C1 segment of cervical spinal cord (tissue), 14 donors: ENCODE results near the gene RC3H1.
"Not testable (repeated sequence)": the region's sequence is repeated elsewhere in the genome, so short reads cannot be mapped to it uniquely, and the experiment has no call there.

Experiments
- DNase-seq, 14 donors: peaks; one replicate each; lab custom pipeline; 2025; lab: John Stamatoyannopoulos, UW

RC3H1 gene

GRCh38 chr1:173954179-173954578 is 68.0 kb downstream of the RC3H1 start:
- DNase-seq: no peak

- DNase-seq: no peak
These were observed 73.6 kb downstream of the RC3H1 start for GRCh38 chr1:173948594-173948993.

DNA sequence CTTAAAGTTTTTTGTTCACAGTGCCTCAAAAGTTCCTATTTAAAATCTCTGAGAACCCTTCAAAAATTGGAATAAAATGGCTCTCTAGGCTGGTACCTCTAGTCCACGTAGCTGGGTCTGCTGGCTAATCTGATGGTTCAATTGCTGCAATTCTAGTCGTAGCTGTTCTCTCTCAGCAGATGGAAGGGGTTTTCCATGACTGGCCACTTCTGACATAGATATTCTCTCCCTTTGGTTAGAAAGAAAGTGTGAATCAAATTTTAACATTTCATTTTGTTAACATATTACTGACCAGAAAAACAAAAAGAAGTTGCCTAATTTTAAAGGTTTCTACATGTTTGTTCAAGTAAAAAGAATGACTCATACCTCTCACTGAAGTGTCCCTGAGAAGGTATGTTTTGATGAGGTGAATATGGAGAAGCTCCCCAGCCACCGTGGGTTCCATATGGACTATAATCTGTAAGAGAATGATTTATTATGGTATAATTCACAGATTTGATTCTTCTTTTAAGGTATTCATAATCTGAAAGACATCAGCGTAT is 75.7 kb downstream of the RC3H1 start:
- no peak for DNase-seq

GRCh38 chr1:173937062-173937461 is 85.1 kb downstream of the RC3H1 start:
- no peak for DNase-seq

- DNase-seq: no peak
These were observed 87.7 kb downstream of the RC3H1 start for GRCh38 chr1:173934440-173934839.

DNA sequence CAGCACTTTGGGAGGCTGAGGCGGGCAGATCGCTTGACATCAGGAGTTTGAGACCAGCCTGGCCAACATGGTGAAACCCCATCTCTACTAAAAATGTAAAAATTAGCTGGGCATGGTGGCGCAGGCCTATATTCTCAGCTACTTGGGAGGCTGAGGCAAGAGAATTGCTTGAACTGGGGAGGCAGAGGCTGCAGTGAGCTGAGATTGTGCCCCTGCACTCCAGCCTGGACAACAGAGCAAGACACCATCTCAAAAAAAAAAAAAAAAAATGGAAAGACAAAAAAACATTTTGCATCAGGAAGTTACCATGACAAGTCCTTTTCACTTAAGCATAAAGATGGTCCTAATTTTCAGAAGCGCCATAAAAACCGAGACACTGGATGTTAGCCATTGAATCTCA is 91.6 kb downstream of the RC3H1 start:
- not testable (repeated sequence) for DNase-seq

DNA sequence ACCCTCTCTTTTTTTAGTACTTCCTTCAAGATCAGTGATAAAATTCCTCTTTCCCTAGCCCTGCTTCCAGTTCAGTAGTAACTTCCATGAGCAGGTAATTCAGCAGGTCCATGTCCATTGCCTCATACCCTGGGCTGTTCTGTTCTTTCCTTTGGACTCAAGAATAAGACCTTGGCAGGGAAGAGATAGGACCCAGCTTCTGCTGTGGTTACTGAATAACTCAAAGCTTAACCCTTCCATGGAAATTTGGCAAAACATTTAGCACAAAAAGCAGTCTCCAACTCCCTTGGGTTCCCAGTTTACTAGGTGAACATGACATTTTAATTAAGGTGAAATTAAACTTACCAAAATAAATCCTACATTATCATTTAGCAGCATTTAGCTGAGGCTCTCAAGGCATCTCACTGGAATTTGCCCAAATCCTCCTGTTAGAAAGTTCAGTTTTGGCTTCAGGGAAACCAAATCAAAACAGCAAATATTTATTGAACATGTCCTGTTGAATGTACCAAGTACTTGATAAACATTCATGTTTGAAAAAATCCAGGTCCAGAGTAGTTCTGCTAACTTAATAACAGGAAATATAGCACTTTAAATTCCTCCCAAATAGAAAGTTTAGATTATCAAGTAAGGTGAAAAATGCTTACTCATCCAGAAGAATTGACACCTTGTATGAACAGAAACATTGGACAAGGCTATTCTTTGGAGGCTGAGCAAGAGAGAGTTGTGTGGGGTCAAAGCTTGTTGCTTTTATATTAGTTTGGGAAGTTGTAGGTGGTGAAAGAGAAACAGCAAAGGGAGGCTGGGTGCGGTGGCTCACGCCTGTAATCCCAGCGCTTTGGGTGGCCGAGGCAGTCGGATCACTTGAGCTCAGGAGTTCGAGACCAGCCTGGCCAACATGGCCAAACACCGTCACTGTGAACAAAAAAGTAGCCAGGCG is 96.6 kb downstream of the RC3H1 start:
- DNase-seq: no peak

DNA sequence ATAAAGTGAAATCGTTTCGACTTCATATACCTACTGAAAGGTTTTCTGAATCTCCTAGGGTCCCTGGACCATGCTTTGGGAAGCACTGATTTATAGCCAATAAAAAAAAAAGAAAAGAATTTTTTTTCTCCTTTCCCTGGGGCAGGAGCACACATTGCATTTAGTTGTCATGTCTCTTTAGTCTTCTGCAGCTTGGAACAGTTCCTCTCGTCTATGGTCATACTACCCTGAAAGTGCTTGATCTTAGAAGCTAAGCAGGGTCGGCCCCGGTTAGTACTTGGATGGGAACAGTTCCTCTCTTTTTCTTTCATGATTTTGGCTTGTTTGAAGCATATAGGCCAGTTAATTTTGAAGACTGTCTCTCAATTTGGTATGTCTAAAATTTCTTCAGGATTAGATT is 101.3 kb downstream of the RC3H1 start:
- DNase-seq: no peak

DNA sequence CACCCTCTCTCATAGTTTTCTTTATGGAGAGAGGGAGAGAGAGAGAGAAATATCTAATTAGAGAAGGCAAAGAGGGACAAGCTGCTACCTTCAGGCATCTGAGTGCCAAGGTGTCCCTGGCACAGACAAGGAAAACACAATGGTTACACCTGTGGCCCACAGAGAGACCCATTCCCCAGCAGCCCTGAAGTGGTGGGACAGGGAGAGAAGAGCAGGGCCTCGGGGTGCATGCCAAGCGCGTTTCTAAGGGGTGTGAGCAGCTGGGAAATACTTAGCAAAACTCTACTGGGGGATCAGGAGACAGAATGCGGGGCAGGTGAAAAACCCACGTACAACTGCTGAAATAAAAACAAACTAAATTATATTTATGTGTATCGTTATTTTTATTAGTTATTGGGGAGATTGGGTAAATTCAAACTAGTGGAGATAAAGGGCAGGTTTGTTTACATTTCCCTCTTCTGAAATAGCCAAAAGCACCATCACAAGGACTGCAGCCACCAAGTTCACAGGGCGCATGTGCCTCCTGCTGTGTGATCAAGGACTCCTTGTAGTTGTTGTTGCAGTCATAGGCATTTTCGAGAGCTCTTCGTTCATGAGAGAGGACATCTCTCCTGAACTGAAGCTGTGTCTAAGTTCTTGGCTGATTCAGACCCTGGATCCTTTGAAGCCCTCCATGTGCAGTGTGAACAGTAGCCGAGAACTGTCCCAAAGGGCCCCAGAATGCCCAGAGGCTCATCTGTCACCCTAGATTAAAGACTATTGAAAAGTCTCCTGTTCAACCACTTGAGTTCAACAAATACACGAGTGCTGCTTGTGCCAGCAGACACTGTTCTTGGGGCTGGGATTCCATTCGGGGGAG is 104.3 kb downstream of the RC3H1 start:
- no peak for DNase-seq

DNA sequence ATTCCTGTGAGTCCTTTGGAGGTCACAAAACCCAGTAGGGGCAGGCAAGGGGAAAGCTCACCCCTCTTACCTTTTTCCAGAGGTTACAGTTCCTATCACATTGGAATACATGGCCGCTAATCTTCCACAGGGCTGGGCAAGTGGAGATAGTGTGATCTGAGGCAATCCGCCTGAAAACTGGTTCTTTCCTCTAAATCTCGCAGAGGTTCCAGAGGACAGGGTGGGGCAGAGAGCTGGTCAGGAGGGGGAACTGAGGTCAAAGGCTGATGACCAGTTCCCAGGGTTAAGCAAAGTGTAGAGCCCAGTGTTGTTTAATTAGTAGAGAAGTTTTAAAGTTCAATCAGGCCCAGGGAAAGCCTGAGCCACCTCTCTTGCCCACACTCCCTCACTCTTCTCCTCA is 105.0 kb downstream of the RC3H1 start, which contains the start of gene SERPINC1:
SERPINC1 (minus strand) TSS at position 179 of the 400 bp plus-strand sequence; CDS start at position 111, 68 bp downstream.
- no peak for DNase-seq

DNA sequence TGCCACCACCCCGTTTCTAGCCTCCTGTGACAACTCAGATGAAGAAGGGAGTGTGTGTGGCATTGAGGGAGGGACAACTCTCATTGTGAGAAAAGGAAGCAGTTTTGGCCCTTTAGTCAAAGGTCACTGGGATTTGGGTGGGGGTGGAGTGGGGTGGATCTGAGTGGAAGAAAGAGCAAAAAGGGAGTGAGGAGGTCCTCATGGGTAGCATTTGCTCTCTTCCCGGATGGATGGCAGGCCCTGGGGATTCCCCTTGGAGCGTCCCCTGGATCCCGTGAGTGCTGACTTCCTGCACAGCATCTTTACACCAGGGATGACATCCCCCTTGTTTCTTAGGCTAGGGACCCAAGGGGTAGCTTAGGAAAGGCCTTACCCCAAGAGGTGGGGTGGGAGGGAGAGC is 105.5 kb downstream of the RC3H1 start:
- no peak for DNase-seq

DNA sequence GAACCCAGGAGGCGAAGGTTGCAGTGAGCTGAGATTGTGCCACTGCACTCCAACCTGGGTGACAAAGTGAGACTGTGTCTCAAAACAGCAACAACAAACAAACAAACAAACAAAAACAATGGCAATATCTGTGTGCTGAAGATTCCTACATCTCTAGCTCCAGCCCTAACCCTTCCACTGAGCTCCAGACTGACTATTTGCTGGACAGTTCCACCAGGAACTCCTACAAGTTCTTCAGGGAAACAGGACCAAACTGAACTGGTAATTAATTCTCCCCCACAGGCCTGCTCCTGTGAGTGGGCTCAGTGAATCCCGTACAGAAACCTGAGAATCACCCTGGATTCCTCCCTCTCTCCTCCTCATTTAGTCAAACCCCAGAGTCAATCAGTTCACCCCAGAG is 106.6 kb downstream of the RC3H1 start:
- no peak for DNase-seq

- DNase-seq: no peak
These were observed 107.7 kb downstream of the RC3H1 start for GRCh38 chr1:173914366-173914871.

DNA sequence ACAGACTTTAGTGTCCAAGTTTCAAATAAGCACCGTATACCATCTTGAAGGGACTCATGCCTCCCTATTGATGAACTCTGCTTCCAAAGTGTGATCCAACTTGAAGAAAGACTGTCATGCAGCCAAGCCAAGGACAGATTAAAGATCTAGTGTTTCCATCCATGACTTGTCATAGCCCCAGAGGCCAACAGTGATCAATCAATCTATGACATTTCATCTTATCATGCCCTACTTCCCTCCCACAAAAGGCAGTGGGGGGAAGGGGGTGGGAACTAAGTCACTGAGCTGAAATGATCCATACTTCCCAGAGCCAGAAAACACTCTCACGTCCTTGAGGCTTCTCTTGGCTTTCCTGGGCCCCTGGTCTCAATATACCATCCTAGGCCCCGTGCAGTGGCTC is 109.0 kb downstream of the RC3H1 start:
- no peak for DNase-seq

DNA sequence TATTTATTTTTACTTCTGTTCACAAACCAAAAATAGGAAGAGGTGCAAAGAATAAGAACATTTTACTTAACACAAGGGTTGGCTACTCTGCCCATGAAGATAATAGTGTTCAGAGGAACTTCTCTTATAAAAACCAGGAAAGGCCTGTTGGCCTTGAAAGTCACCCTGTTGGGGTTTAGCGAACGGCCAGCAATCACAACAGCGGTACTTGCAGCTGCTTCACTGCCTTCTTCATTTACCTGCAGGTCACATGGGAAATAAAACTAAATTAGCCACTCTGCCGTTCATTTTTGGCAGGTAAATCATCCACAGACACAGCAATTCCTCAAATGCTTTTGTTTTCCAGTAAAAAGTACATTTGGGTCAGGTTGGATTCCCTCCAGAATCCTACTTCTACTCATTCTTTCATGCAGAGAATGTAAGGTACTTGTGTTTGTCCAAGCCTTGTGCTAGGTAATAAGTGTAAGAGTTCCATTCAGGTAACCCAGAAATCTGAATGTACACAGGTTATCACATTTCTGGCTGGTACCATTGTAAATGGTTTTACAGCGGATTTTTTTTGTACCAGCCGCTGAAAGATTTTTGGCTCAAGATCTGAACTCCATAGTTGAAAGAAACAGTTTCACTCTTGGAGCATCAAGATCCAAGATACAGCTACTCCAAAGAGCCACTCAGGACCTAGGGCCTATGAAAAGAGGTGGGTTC is 118.2 kb downstream of the RC3H1 start:
- DNase-seq: no peak

- no peak for DNase-seq
These were observed 121.2 kb downstream of the RC3H1 start for GRCh38 chr1:173900992-173901391.

DNA sequence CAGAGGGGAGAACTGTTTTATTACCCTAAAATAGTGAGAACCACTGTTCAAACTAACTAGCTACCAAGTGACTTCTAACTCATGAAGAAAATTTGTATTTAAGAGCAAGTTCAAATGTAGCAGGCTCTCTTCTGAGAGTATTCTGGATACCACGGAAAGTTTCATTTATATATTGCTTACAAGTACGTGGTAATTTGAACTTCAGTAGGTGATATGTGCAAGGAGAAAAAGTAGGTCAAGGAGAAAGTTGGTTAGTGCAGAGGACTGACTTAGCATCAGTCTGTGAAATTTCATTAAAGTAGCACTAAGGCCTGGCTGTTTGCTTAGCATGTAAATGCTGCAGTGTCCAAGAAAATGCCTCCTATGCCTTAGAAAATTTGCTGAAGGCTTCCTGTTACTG is 121.7 kb downstream of the RC3H1 start:
- no peak for DNase-seq

DNA sequence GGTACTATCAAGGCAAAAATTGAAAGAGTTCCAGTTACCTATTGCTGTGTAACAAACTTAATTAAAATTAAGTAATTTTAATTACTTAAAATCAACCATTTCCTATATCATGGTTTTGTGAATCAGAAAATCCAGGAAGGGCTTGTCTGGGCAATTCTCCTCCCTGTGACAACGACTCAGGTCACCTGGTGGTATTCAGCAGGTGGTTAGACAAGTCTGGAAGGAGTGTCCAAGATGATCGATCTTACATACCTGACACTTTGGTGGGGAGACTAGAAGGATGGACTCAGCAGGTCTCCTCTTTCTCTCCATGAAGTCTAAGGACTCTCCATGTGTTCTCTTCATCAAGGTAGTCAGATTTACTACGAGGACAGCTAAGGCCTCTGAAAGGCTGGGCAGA is 128.0 kb downstream of the RC3H1 start:
- DNase-seq: no peak

GRCh38 chr1:173893611-173894010 is 128.5 kb downstream of the RC3H1 start:
- no peak for DNase-seq

- no peak for DNase-seq
These were observed 132.3 kb downstream of the RC3H1 start for GRCh38 chr1:173889885-173890284.

DNA sequence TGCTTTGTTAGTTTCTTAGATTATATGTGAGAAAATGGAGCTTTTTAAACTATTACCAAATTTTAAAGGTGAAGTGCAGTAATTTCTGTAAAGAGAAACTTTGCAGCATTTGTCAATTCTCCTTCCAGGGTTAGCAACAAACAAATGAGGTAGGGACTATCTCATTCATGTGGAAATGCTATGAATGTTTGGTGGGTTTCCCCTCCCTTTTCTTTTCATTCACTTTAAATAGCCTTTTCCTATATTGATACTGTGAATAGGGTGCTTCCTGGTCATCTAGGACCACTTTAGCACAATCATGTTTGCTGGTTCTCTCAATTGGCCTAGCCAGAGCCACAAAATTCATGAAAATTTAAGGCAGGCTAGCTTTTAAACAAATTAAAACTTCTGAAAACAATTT is 133.4 kb downstream of the RC3H1 start:
- DNase-seq: no peak
